Measurements from ENCODE around the gene IL5RA. TPM values are rescaled to one million over a fixed set of nuclear protein-coding genes. Genes with fewer than 3 reads are reported as not detected.

Gene IL5RA
- polyA plus RNA-seq, 1 of the 3 experiments (the other 2 are of a cell fraction), result not detected

DNA sequence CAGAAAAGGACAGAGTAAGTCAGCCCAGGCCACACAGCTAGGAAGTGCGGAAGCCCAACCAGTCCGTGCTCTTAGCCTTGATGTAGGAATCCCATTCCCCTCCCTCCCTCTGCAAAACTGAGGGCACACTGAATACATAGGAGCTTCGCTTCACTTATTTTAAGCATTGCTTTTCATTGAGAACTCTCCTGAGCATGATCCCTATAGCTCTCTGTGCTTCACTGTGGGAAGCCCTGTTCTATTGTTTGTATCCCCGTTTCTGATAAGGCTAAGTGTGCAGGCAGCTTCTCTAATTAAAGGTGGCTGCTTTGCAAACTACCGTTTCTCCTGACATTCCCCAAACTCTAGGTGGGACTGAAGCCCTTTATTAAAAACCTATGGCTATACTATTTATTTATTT, 29.9 kb downstream of the IL5RA start:
- no peak overlapping the region for H3K4me2 ChIP-seq
- H3K79me2 ChIP-seq (ENCODE audit: insufficient read depth), result no peaks in the 10 kb centered on the region
- no peak overlapping the region for H3K9ac ChIP-seq
- no peaks in the 10 kb centered on the region for H3K27me3 ChIP-seq (ENCODE audit: insufficient read depth)
- no peaks in the 10 kb centered on the region for H3K9me3 ChIP-seq
- no peaks in the 10 kb centered on the region for H3K9me2 ChIP-seq
- WGBS (ENCODE audit: low lambda C conversion rate), result 42% methylated on average over 5 of the region's 5 CpGs
- H3F3A ChIP-seq (replicated peaks; ENCODE audit: insufficient read depth), result no peaks in the 10 kb centered on the region
- no peak overlapping the region for H3K4me3 ChIP-seq (ENCODE audit: low read depth in 2 of 2, low read length in 1 of 2)
- H3K27ac ChIP-seq (ENCODE audit: low read depth in 2 of 2, low read length in 1 of 2), result no peak overlapping the region
- DNase-seq, result no peak
- CTCF ChIA-PET, result no interaction called here
- no peaks in the 10 kb centered on the region for H4K20me1 ChIP-seq (ENCODE audit: insufficient read depth)
- TF ChIP-seq RCOR1 (IDR thresholded peaks at IDR 0.05; ENCODE audit: low read length) (no peak), FOXJ3 (CRISPR knock-in tag; IDR thresholded peaks at IDR 0.05) (no peak), RFX5 (IDR thresholded peaks at IDR 0.05; ENCODE audit: low read length) (no peak), YY1 (IDR thresholded peaks at IDR 0.05; ENCODE audit: low read depth) (no peak), TAF1 (IDR thresholded peaks at IDR 0.05; ENCODE audit: borderline replicate concordance, low read depth, low read length) (no peak), MEF2A (IDR thresholded peaks at IDR 0.05; ENCODE audit: borderline replicate concordance, low read depth) (no peak), USF1 (IDR thresholded peaks at IDR 0.05; ENCODE audit: borderline replicate concordance, low read depth) (no peak), NFIC (IDR thresholded peaks at IDR 0.05; ENCODE audit: borderline replicate concordance) (no peak), USF2 (IDR thresholded peaks at IDR 0.05; ENCODE audit: borderline replicate concordance, low read depth, low read length) (no peak), SIN3A (IDR thresholded peaks at IDR 0.05; ENCODE audit: borderline replicate concordance, low read depth, low read length) (no peak)
- TF ChIP-seq, protein P1, sequence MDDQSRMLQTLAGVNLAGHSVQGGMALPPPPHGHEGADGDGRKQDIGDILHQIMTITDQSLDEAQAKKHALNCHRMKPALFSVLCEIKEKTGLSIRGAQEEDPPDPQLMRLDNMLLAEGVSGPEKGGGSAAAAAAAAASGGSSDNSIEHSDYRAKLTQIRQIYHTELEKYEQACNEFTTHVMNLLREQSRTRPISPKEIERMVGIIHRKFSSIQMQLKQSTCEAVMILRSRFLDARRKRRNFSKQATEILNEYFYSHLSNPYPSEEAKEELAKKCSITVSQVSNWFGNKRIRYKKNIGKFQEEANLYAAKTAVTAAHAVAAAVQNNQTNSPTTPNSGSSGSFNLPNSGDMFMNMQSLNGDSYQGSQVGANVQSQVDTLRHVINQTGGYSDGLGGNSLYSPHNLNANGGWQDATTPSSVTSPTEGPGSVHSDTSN (IDR thresholded peaks at IDR 0.05), result no peak
- TF ChIP-seq, protein P2, sequence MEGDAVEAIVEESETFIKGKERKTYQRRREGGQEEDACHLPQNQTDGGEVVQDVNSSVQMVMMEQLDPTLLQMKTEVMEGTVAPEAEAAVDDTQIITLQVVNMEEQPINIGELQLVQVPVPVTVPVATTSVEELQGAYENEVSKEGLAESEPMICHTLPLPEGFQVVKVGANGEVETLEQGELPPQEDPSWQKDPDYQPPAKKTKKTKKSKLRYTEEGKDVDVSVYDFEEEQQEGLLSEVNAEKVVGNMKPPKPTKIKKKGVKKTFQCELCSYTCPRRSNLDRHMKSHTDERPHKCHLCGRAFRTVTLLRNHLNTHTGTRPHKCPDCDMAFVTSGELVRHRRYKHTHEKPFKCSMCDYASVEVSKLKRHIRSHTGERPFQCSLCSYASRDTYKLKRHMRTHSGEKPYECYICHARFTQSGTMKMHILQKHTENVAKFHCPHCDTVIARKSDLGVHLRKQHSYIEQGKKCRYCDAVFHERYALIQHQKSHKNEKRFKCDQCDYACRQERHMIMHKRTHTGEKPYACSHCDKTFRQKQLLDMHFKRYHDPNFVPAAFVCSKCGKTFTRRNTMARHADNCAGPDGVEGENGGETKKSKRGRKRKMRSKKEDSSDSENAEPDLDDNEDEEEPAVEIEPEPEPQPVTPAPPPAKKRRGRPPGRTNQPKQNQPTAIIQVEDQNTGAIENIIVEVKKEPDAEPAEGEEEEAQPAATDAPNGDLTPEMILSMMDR (IDR thresholded peaks at IDR 0.05), result no peak
- TF ChIP-seq, protein P3, sequence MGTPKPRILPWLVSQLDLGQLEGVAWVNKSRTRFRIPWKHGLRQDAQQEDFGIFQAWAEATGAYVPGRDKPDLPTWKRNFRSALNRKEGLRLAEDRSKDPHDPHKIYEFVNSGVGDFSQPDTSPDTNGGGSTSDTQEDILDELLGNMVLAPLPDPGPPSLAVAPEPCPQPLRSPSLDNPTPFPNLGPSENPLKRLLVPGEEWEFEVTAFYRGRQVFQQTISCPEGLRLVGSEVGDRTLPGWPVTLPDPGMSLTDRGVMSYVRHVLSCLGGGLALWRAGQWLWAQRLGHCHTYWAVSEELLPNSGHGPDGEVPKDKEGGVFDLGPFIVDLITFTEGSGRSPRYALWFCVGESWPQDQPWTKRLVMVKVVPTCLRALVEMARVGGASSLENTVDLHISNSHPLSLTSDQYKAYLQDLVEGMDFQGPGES (IDR thresholded peaks at IDR 0.05; ENCODE audit: low read depth, low read length), result no peak
- TF ChIP-seq, protein P4, sequence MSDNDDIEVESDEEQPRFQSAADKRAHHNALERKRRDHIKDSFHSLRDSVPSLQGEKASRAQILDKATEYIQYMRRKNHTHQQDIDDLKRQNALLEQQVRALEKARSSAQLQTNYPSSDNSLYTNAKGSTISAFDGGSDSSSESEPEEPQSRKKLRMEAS (IDR thresholded peaks at IDR 0.05; ENCODE audit: low read depth), result no peak
- no peak overlapping the region for H2AFZ ChIP-seq (ENCODE audit: low read depth)
- no peaks in the 10 kb centered on the region for H3K4me1 ChIP-seq (ENCODE audit: control insufficient read depth in 1 of 2, insufficient read depth in 2 of 2, low read depth in 1 of 2, low read length in 1 of 2)
- H3K36me3 ChIP-seq (replicated peaks in 1 of 2; ENCODE audit: control insufficient read depth in 1 of 2, insufficient read depth in 2 of 2, low read length in 1 of 2), result no peaks in the 10 kb centered on the region
- POLR2A ChIA-PET, result no interaction called here
